Ovary (tissue), 9 donors: Measurements from ENCODE around the gene BATF3. TPM values are rescaled to one million over a fixed set of nuclear protein-coding genes. Genes with fewer than 3 reads are reported as not detected.
"Not testable (repeated sequence)": the region's sequence is repeated elsewhere in the genome, so short reads cannot be mapped to it uniquely, and the experiment has no call there.

Experiments
- DNase-seq, 5 donors: peaks; one replicate each; pipeline ENCODE4 v3.0.0-alpha.2; 2019 to 2020
- H3K27ac ChIP-seq, 2 donors: fragments of 200-600 bp; one replicate each; pipeline versions ENCODE4 v1.5.1 to v1.8.0; 2019 to 2022
- H3K27me3 ChIP-seq: fragments of 200-600 bp; one replicate; pipeline ENCODE4 v1.8.0; 2022
- H3K36me3 ChIP-seq: fragments of 200-600 bp; sonication (generic); one replicate; pipeline ENCODE4 v1.5.1; 2019
- H3K4me1 ChIP-seq: one replicate; pipeline ENCODE4 v1.8.1; 2013; ENCODE audit warnings: mild to moderate bottlenecking, moderate library complexity; ENCODE audit not compliant: insufficient read depth
- H3K4me3 ChIP-seq: fragments of 200-600 bp; sonication (generic); one replicate; pipeline ENCODE4 v1.5.1; 2017
- H3K9me3 ChIP-seq, 2 donors: fragments of 200-600 bp in 1 of 2; sonication (generic) in 1 of 2; one replicate each; pipeline versions ENCODE4 v1.5.1 to v1.8.1; 2013 to 2019; ENCODE audit warnings: mild to moderate bottlenecking in 1 of 2, moderate library complexity in 1 of 2
- CTCF ChIP-seq, 3 donors: fragments of 450-650 bp in 2 of 3; fragments of 200-600 bp in 1 of 3; IDR thresholded peaks; one replicate each; pipeline versions ENCODE4 v1.5.1 to v1.8.0; 2016 to 2022; ENCODE audit warnings: antibody characterized with exemption in 3 of 3, mild to moderate bottlenecking in 1 of 3
- EP300 ChIP-seq: sonication (generic); formaldehyde crosslinking; IDR thresholded peaks from one replicate; pipeline ENCODE4 v1.6.1; 2017; ENCODE audit warnings: antibody characterized with exemption
- POLR2A ChIP-seq: fragments of 450-650 bp; IDR thresholded peaks from one replicate; pipeline ENCODE4 v1.6.1; 2017; ENCODE audit warnings: antibody characterized with exemption, mild to moderate bottlenecking, moderate library complexity
- WGBS, 3 donors: extraction: QIAGEN DNeasy Blood & Tissue Kit in 1 of 3; methylation state at CpG; one replicate each; pipeline versions ENCODE4 v1.1.5 to v1.1.7; 2013 to 2017; 5-methylcytosine and 5-hydroxymethylcytosine counted together
- intact Hi-C, 4 donors: fragments of 100-400 bp; cut with DNase I; formaldehyde crosslinking; loops; one replicate each; pipeline versions ENCODE4 v1.11.0 to v1.15.1; 2022 to 2023
- polyA plus RNA-seq, 2 donors: library from polyadenylated mRNA; stranded (reverse); fragments of 200-250 nt in 1 of 2; fragments of 350-450 nt in 1 of 2; fragmentation: Illumina TruSeq in 1 of 2; extraction: RNeasy Lipid Tissue Mini Kit (QIAGEN cat#74804) in 1 of 2; gene quantifications; one replicate each; pipeline ENCODE4 v1.2.3, GENCODE V29; 2013 to 2014
- total RNA-seq, 7 donors: library from RNA; depleted of rRNA in 2 of 7; stranded (reverse); fragments of >200 nt in 2 of 7; fragmentation: NEBNext Ultra II Directional in 3 of 7; extraction: Animal tissue kit (Norgen Biotek cat#: 25700) in 3 of 7; gene quantifications; one replicate each; pipeline versions ENCODE4 v1.1.0 to v1.2.4, GENCODE V29; 2016 to 2023
- donor health status: DM: no; HTN: no; CAD: no; lungs with moderate emphysema.
- donor health status: DM: no; HTN: no; CAD: no.
- donor health status: Bipolar disorder and iron deficiency.
- donor health status: DM: yes; HTN: yes; CAD: no.
- donor health status: DM: no; HTN: no; CAD: no.
- donor health status: DM: yes; HTN: yes; CAD: no.

The BATF3 gene
- total and polyA plus RNA-seq, 9 donors, result 0.71 to 4.2 (median 1.1) TPM

GRCh38 chr1:212666116-212666775 lies 33.4 kb downstream of the BATF3 start:
- intact Hi-C loops, result loop anchor here in 1 of 4 donors (10.0 kb wide), 1 partner anchor 119 kb away; no protein-coding TSS in a partner anchor
- no peak for DNase-seq
- no peak overlapping the region for H3K27ac ChIP-seq

GRCh38 chr1:212665241-212666115 lies 34.2 kb downstream of the BATF3 start:
- 12 to 15% (median 13%) methylated on average over 37 of the region's 37 CpGs for WGBS, 3 donors
- no peak overlapping the region for H3K27ac ChIP-seq

More at GRCh38 chr1:212666116-212666775, 33.4 kb downstream of the BATF3 start:
- WGBS, 3 donors, result 79 to 86% (median 83%) methylated on average over 10 of the region's 10 CpGs
- Histone ChIP-seq H3K27me3 (no peaks in the 10 kb centered on the region), H3K36me3 (no peaks in the 10 kb centered on the region), H3K4me1 (no peaks in the 10 kb centered on the region), H3K4me3 (no peak overlapping the region), H3K9me3 (no peaks in the 10 kb centered on the region)
- TF ChIP-seq POLR2A, result no peak
- no peak for TF ChIP-seq CTCF (IDR thresholded peaks at IDR 0.05)
- TF ChIP-seq EP300, result no peak

GRCh38 chr1:212664409-212665199 lies 35.0 kb downstream of the BATF3 start:
- Histone ChIP-seq H3K27ac (no peak overlapping the region), H3K9me3 (no peaks in the 10 kb centered on the region), H3K4me1 (no peaks in the 10 kb centered on the region), H3K36me3 (no peaks in the 10 kb centered on the region), H3K4me3 (no peak overlapping the region), H3K27me3 (no peaks in the 10 kb centered on the region)
- 62 to 66% (median 65%) methylated on average over 11 of the region's 11 CpGs for WGBS, 3 donors
- intact Hi-C loops, result loop anchor here in 1 of 4 donors (10.0 kb wide), 1 partner anchor 120 kb away; no protein-coding TSS in a partner anchor
- DNase-seq, result no peak
- TF ChIP-seq CTCF (IDR thresholded peaks at IDR 0.05) (no peak), EP300 (no peak), POLR2A (no peak)

More at GRCh38 chr1:212665241-212666115, 34.2 kb downstream of the BATF3 start:
- intact Hi-C loops, result loop anchor here in 1 of 4 donors (10.0 kb wide), 1 partner anchor 119 kb away; no protein-coding TSS in a partner anchor
- TF ChIP-seq EP300 (no peak), CTCF (IDR thresholded peaks at IDR 0.05) (peak; percentile 42 to 70 (median 61))
- no peaks in the 10 kb centered on the region for H3K36me3 ChIP-seq
- no peaks in the 10 kb centered on the region for H3K27me3 ChIP-seq
- H3K9me3 ChIP-seq, result no peaks in the 10 kb centered on the region
- peak; percentile 47 to 80 (median 62) for DNase-seq
- no peaks in the 10 kb centered on the region for H3K4me1 ChIP-seq
- H3K4me3 ChIP-seq, result peak overlapping the region; percentile 45

- intact Hi-C loops, DNase-seq: not testable (repeated sequence)
Measured at GRCh38 chr1:212658250-212658649, 41.4 kb downstream of the BATF3 start.

More at GRCh38 chr1:212658250-212658649, 41.4 kb downstream of the BATF3 start:
- not testable (repeated sequence) for H3K27me3 ChIP-seq, H3K27ac ChIP-seq, H3K4me1 ChIP-seq, H3K4me3 ChIP-seq, H3K9me3 ChIP-seq, H3K36me3 ChIP-seq
- 45 to 56% (median 48%) methylated on average over 7 of the region's 7 CpGs for WGBS, 3 donors
